ENCODE results near the gene LANCL2.

- TF ChIP-seq CTCF (IDR thresholded peaks at IDR 0.05; ENCODE audit: borderline replicate concordance, extremely low read depth, low read length, poor library complexity, severe bottlenecking), result no peak
- no peak for TF ChIP-seq EZH2 (IDR thresholded peaks at IDR 0.05; ENCODE audit: borderline replicate concordance, low read depth, low read length, severe bottlenecking)
These were observed 2.2 kb upstream of the LANCL2 start for GRCh38 chr7:55362927-55363326.

Measured in DND-41 (cell line).